DND-41 (cell line): ENCODE measurements around the gene ANKMY1.

Source experiments
- ATAC-seq: fragments of 200-7000 bp; cut with Tn5 transposase; 3 replicates; pipeline ENCODE4 v1.9.1; 2021; ENCODE audit warnings: low read depth; ENCODE audit not compliant: insufficient read depth
- DNase-seq: peaks from one replicate; pipeline ENCODE4 v3.0.0-alpha.2; 2020
- H2AFZ ChIP-seq: 2 replicates; pipeline ENCODE4 v1.6.0; 2012; ENCODE audit warnings: low read depth, low read length
- H3K27ac ChIP-seq: 2 replicates; pipeline ENCODE4 v1.5.1; 2012; ENCODE audit warnings: low read length, inconsistent platforms
- H3K27me3 ChIP-seq: fragments of 200-600 bp; sonication (generic); 2 replicates; pipeline ENCODE4 v1.6.0; 2012; ENCODE audit warnings: low read length, mild to moderate bottlenecking, inconsistent platforms; ENCODE audit not compliant: insufficient read depth, poor library complexity
- H3K36me3 ChIP-seq: 2 replicates; pipeline ENCODE4 v1.5.1; 2012; ENCODE audit warnings: low read length, inconsistent platforms; ENCODE audit not compliant: insufficient read depth
- H3K4me1 ChIP-seq: 2 replicates; pipeline ENCODE4 v1.5.1; 2012; ENCODE audit warnings: mild to moderate bottlenecking, low read length; ENCODE audit not compliant: insufficient read depth
- H3K4me2 ChIP-seq: 2 replicates; pipeline ENCODE4 v1.6.0; 2012; ENCODE audit warnings: mild to moderate bottlenecking, moderate library complexity, low read length, inconsistent platforms; ENCODE audit not compliant: insufficient read depth
- H3K4me3 ChIP-seq, 2 experiments: fragments of 200-600 bp in 1 of 2; shearing (Covaris generic) in 1 of 2; 2 replicates each; pipeline ENCODE4 v1.5.1; 2012 to 2016; ENCODE audit warnings: inconsistent platforms in 2 of 2, low read length in 2 of 2, mild to moderate bottlenecking in 2 of 2, low read depth in 1 of 2, moderate library complexity in 1 of 2
- H3K79me2 ChIP-seq: 2 replicates; pipeline ENCODE4 v1.6.0; 2012; ENCODE audit warnings: low read length, inconsistent platforms; ENCODE audit not compliant: insufficient read depth
- H3K9ac ChIP-seq: 2 replicates; pipeline ENCODE4 v1.6.0; 2012; ENCODE audit warnings: low read depth, mild to moderate bottlenecking, inconsistent platforms, low read length, moderate library complexity
- H3K9me3 ChIP-seq: 2 replicates; pipeline ENCODE4 v1.5.1; 2012; ENCODE audit warnings: low read length, moderate library complexity, mild to moderate bottlenecking, inconsistent platforms; ENCODE audit not compliant: insufficient read depth, severe bottlenecking
- H4K20me1 ChIP-seq: 2 replicates; pipeline ENCODE4 v1.6.0; 2012; ENCODE audit warnings: low read length; ENCODE audit not compliant: insufficient read depth
- CTCF ChIP-seq: IDR thresholded peaks from 2 replicates; pipeline ENCODE4 v1.5.1; 2012; ENCODE audit warnings: borderline replicate concordance, low read length, moderate library complexity, mild to moderate bottlenecking; ENCODE audit not compliant: poor library complexity, severe bottlenecking; ENCODE audit errors: extremely low read depth
- EZH2 ChIP-seq: IDR thresholded peaks from 3 replicates; pipeline ENCODE4 v1.6.1; 2012; ENCODE audit warnings: borderline replicate concordance, low read depth, mild to moderate bottlenecking, moderate library complexity, low read length, inconsistent platforms; ENCODE audit not compliant: severe bottlenecking

The ANKMY1 gene

GRCh38 chr2:240467149-240467642 is 90.6 kb downstream of the ANKMY1 start:
- Histone ChIP-seq H2AFZ (no peak overlapping the region), H3K4me3 (no peak overlapping the region), H3K4me1 (no peaks in the 10 kb centered on the region), H3K9me3 (no peaks in the 10 kb centered on the region), H3K27ac (no peak overlapping the region), H3K27me3 (no peaks in the 10 kb centered on the region), H3K9ac (no peak overlapping the region), H4K20me1 (0 out of 2 replicates have a peak, but pooled peaks cover 3% of the 10 kb centered on the region), H3K4me2 (no peak overlapping the region), H3K79me2 (no peaks in the 10 kb centered on the region), H3K36me3 (peaks cover 11% of the 10 kb centered on the region; the same call in 1 of the 2 replicates)
- ATAC-seq (no peak), DNase-seq (peak; percentile 2)
- no peak for TF ChIP-seq EZH2
- no peak for TF ChIP-seq CTCF

GRCh38 chr2:240466579-240467148 is 91.1 kb downstream of the ANKMY1 start:
- H4K20me1 ChIP-seq = 0 out of 2 replicates have a peak, but pooled peaks cover 3% of the 10 kb centered on the region
- no peak overlapping the region for H3K4me2 ChIP-seq
- peak; percentile 25; the same call in 1 of the 3 replicates for ATAC-seq
- TF ChIP-seq CTCF (no peak), EZH2 (no peak)
- H3K4me1 ChIP-seq = no peaks in the 10 kb centered on the region
- peak; percentile 1 for DNase-seq
- no peaks in the 10 kb centered on the region for H3K9me3 ChIP-seq
- H2AFZ ChIP-seq = no peak overlapping the region
- peaks cover 7% of the 10 kb centered on the region; the same call in 1 of the 2 replicates for H3K36me3 ChIP-seq
- no peaks in the 10 kb centered on the region for H3K27me3 ChIP-seq
- H3K79me2 ChIP-seq = no peaks in the 10 kb centered on the region
- H3K4me3 ChIP-seq = no peak overlapping the region
- H3K9ac ChIP-seq = no peak overlapping the region
- no peak overlapping the region for H3K27ac ChIP-seq

GRCh38 chr2:240465765-240466578 is 91.8 kb downstream of the ANKMY1 start:
- H3K79me2 ChIP-seq = no peaks in the 10 kb centered on the region
- H3K4me3 ChIP-seq = no peak overlapping the region
- no peak overlapping the region for H3K27ac ChIP-seq
- no peak overlapping the region for H3K4me2 ChIP-seq
- 0 out of 2 replicates have a peak, but pooled peaks cover 3% of the 10 kb centered on the region for H4K20me1 ChIP-seq
- no peaks in the 10 kb centered on the region for H3K27me3 ChIP-seq
- TF ChIP-seq EZH2 = no peak
- no peak for TF ChIP-seq CTCF
- H3K9me3 ChIP-seq = no peaks in the 10 kb centered on the region
- H3K9ac ChIP-seq = no peak overlapping the region
- DNase-seq (no peak), ATAC-seq (no peak)
- no peaks in the 10 kb centered on the region for H3K4me1 ChIP-seq
- peaks cover 5% of the 10 kb centered on the region; the same call in 1 of the 2 replicates for H3K36me3 ChIP-seq
- H2AFZ ChIP-seq = no peak overlapping the region
